HG02623 (cell line): Measurements from ENCODE around the gene CLEC3A.
"Not testable (repeated sequence)": the region's sequence is repeated elsewhere in the genome, so short reads cannot be mapped to it uniquely, and the experiment has no call there.

Source experiments
- ATAC-seq: cut with Tn5 transposase; IDR thresholded peaks from one replicate; pipeline ENCODE4 v1.9.1; 2021; ENCODE audit warnings: moderate library complexity; ENCODE audit not compliant: unreplicated experiment

The CLEC3A gene

DNA sequence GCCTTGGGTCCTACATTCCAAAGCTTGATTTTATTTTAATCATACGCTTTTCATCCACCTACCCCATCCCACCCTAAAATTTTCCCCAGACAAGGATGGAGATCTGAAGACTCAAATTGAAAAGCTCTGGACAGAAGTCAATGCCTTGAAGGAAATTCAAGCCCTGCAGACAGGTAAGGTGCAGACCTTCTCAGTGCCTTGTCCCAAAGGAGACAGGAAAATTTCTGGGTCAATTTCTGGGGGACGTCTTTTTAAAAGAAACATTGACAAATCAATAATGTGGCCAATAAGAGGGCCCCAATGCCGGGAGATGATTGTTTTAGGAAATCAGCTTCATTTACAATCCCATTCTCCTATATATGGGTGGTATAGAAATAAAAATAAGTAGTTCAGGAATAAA is 5.7 kb downstream of the CLEC3A start:
- ATAC-seq = no peak

DNA sequence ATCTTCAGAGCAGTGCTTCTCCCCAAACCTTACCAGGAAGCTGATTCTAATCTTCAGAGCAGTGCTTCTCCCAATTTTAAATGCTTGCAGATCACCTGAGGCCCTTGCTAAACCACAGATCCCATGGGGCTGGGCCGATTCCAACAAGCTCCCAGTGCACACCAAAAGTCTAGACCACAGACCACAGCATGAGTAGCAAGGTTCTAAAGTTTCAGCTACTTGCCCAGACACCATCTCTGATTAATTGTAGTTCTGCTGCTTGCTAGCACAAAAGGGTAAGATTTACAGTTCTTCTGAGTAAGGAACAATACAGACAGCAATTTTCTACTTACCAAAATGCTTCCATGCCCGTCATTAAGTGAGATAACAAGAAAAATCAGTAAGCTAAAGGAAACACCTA is 12.2 kb downstream of the CLEC3A start:
- ATAC-seq = no peak

DNA sequence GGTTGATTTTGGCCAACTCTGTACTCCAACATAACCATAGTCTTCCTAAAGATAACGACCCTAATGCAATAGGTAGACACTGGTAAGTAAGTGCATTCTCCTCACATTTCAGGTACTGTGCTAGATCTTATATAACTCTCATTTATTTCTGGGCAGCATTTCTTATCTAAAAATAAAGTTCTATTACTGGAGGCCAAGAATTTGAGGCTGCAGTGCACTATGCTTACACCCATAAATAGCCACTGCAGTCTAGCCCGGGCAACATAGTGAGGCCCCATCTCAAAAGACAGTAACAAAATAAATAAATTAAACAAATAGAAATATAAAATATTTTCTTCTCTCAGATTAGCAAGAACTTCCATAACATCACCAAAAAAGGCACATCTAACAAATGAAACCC is 12.7 kb downstream of the CLEC3A start:
- ATAC-seq = no peak

DNA sequence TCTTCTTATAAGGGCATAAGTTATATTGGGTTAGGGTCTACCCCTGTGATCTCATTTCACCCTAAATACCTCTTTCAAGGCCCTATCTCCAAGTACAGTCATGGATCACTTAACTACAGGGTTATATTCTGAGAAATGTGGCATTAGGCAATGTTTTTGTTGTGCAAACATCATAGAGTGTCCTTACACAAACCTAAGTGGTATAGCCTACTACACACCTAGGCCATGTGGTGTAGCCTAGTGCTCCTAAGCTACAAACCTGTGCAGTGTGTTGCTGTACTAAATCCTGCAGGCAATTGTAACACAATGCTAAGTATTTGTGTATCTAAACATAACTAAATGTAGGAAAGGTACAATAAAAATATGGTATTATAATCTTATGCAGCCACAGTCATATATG is 18.0 kb downstream of the CLEC3A start:
- no peak for ATAC-seq

DNA sequence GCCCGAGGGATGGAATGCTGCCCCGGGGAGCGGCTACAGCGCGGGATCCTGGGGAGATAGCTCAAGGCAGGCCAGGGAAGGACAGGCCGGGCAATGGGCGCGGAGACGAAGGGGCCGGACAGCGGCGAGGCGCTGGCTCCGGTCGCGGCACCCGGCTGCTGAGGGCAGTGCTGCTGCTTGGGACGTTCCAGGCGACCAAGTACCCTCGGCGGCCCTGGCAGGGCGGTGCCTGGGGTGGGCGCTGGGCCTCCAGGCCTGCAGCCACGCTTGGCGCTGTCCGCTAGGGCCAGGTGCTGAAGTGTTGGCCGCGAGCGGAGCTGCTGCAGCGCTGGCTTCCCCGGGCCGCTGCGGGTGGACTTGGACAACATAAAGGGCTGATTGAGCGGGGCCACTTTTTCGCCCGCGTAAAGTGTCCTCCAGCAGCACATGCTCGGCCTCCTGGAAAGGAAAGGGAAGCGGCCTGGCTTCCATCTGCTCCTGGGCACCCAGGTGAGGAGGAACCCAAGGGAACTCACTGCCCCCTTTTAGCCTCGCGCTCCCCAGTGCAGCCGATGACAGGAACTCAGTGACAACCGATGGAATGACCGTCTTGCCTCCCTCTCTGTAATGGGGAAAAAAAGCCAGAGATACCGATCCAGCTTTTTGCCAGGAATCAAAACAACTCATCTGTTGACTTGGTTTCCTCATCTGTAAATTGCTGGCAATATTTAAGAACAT is 23.7 kb downstream of the CLEC3A start:
- no peak for ATAC-seq

DNA sequence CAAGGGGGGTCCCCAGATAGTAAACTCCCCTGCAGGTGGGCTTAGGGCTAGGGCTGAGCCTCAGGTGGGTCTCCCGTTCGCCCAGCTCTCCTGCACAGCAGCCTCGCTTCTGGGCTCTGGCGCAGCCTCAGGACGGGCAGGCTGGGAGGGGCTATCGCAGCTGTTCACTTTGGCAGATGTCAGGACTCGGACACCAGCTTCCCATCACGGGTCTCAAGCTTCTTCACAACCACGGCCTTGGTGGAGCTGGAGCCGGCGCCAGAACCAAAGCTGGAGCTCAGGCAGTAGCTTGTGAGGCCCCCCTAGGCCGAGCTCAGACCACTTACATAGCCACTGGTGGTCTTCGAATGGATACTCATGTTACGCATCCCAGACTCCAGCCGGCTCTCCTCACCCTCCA is 26.0 kb downstream of the CLEC3A start:
- ATAC-seq = no peak

DNA sequence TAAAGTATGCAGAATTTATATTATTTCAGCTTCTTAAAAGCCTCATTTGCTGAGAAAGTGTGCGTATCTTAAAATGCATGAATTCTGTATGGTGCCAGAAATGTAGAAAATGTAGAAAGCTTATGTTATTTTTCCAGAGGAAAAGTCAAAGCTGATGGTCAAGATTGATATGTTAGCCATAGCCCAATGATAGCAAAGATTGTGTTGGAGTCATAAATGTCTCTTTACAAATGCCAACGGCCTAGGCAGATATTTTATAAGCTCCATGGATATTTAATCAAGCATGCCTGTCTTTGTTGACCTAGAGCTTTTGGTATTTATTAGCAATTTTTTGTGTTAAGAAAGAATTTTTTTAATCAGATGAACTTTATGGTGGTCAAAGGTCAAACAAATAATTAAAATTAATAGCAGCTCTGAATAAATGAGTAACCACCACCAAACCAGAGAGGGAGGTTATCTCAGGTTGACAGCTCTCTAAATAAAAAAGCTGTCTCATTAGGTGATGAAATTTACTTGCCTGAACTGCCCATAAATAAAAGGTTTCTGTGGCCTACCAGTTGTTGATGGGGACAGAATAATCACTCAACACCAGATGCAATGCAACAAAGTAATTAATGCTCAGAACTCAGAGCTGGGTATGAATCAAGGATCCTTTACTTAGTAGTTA is 28.5 kb downstream of the CLEC3A start:
- ATAC-seq = no peak

DNA sequence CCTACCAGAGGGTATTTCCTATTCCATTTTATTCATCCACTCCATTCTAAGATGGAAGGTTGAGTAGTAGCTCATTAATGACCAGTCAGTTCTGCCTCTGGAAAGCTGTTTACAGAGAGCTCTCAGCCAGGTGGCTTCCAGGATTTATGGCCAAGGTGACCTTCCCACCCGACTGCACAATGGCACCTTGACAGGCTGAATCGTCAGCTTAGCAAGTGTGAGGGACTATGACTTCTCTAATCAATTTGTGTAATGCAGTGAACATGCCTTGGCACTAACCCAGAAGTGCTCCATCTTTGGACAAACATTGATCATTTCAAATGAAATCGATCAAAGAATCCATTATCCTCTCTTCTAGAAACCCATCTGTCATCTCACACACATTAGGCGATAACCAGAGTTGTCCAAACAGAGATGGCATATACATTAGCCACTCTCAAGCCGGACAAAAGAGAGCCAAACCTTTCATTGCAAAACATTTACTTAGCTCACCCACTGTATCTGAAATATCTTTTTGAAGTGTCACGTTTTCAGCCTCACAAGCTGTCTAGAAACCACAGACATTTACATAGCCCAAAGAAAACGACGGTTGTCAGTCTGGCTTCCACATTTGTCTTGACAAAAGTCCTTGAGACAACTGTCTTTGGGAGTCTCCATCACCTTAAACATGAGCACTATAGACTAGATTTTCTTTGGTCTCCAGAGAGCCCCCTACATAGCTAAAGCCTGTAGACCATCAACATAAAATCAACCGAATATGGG is 35.6 kb downstream of the CLEC3A start:
- no peak for ATAC-seq

DNA sequence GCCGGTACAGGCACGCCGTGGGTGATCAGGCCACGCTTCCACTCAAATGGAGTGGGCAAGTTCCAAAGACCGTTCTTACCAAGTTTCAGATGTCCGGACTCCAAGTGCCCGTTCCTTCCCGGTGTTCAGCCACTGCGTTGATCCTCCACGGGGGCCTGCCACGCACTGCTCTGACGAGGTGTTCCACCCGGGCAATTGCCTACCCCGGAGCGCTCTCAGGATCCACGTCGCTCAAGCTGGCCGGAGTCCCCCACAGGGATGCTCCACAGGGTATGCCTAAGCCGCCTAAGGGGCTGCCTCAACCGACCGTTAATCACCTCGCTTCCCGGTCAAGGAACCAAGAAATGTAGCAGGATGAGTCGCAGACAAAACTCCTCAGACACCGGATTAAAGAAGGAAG is 37.5 kb downstream of the CLEC3A start:
- ATAC-seq = not testable (repeated sequence)

DNA sequence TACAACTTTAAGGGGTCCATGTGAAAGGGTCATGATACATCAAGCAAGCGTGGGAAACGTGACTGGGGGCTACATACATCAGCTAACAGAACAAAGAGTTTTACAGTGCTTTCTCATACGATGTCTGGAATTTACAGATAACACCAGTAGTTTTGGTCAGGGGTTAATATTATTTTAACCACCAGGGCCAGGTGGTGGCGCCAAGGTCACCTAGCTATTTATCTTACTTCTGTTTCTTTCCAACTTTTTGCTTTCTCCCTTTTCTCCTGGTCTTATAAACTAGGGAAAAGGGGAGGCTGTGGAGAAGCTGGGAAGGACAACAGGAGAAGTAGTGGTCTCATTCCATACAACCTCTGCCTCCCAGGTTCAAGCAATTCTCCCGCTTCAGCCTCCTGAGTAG is 37.9 kb downstream of the CLEC3A start:
- ATAC-seq = no peak

DNA sequence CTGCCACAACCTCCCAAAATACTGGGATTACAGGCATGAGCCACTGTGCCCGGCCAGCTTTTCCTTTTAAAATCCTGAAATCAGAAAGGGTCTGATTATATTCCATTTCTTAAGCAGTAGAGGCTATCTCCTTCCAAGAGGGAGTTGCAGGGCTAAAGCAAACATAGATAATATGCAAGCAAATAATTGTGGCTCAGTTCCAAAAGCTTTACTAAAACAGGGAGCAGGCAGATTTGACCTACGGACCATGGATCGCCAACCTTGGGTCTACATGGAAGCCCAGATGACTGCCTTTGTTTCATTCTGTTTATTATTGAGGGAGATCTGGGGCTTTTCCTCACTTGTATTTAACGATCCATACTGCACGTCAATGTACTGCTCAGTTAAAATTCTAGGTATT is 38.5 kb downstream of the CLEC3A start:
- no peak for ATAC-seq

DNA sequence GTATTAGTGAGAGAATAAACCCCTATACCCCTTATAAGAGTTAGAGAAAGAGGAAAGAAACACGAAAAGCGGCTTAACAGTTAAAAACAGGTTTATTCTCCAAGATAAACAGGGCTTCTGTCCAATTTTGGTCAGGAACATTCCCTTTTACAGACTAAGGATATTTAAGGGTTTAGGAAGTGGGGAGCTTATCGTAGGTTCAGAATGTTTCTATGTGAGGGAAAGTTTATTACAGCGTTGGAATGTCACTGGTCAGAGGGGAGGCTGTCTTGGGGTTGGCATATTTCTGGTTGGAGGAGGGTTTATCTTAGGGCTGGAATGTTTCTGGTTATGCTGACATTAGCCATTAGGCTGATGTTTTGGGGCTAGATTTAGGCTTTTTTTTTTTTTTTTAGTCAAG is 43.0 kb downstream of the CLEC3A start:
- ATAC-seq = no peak

DNA sequence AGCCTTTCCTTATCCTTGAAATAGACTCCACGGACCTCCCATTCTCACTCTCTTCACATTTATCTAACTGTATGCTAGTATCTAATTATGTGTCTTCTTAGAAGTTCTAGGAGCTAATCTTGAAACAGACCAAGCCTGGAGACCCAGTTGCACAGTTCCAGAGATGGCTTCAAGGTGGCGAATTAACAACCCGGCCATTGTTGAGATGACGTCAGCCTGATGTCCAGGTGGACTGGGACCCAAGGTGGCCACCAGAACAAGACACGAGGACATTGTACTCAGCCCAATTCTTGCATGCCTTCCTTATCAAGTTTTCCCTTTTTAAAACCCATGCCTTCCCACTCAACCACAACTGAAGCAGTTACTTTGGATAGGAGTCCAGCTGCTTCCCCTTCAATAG is 47.6 kb downstream of the CLEC3A start:
- no peak for ATAC-seq

DNA sequence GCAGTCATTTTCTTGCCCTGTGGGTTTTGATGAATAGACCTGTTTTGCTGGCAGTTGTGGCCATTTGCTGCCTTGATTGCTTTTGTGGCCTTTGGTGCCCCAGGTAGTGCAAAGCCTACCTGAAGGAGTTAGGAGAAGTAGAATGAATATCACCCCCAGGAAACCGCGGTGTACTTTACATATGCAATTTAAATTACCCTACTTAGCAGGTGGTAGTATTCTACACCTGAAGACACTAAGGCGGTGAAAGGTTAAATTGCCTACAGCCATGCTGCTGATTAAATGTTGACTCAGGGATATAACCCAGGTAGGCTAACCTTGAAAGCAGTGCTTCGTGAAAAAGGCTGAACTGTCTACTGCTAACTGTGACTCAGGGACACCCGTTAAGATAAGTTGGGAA is 49.9 kb downstream of the CLEC3A start:
- ATAC-seq = no peak

DNA sequence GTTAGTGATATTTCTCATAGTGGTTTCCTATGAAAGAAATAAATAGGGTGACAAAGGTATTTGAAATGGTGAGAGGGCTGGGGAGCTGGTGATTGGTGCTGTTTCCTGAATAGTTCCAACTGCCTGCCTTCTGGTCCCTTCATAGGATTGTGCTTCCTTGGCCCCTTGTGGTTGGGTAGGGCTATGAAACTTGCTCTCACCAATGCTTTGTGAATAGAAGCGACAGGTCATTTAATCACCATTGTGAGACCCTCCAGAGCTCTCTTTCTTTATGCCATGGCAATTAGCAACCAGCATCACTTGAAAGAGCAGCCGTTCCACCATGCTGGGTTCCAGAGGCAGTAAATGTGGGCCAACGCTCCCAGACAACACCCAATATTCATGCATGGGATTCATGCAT is 53.5 kb downstream of the CLEC3A start:
- no peak for ATAC-seq

DNA sequence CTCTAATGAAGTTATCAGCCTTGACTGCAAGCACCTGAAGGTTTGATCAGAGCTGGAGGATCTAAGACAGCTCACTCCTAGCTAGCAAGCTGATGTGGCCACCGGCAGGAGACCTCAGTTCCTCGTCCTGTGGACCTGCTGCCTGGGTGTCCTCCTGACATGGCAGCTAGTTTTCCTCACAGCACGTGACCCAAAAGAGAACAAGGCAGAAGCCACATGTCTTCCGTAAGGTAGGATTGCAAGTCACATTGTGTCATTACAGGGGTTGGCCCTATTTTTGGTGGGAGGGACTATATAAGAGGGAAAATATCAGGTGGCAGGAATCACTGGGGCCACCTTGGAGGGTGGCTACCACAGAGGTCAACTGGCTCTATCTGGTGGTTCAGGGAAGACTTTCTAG is 59.0 kb downstream of the CLEC3A start:
- ATAC-seq = no peak
